Endometrial microvascular endothelial cells (primary cell): ENCODE measurements around the gene ZNF189. TPM values are rescaled to one million over a fixed set of nuclear protein-coding genes. Genes with fewer than 3 reads are reported as not detected.

Source experiments
- in situ Hi-C: cut with HindIII; loops from 2 replicates; pipeline ENCODE4 v1.10.0; 2017; ENCODE audit warnings: low sequenced_read_pairs, low pct_unique_long_range_greater_than_20kb; ENCODE audit errors: inconsistent ontology term
- total RNA-seq: library from RNA; depleted of rRNA; stranded (reverse); fragments of >200 nt; gene quantifications from one replicate; pipeline ENCODE4 v1.2.3, GENCODE V29; 2015; ENCODE audit errors: inconsistent ontology term

ZNF189 gene
- total RNA-seq = 8.3 TPM

GRCh38 chr9:101398068-101398929 lies at the start of gene ZNF189, which contains the start of gene MRPL50:
Gene ZNF189 (plus strand): TSS chr9:101398851. CDS start chr9:101399157, 306 bp downstream.
Gene MRPL50 (minus strand): TSS chr9:101398618. CDS start chr9:101398592, 26 bp downstream.
- in situ Hi-C loops = no loop called here

GRCh38 chr9:101350285-101350684 lies 48.4 kb upstream of the ZNF189 start:
- in situ Hi-C loops = no loop called here

GRCh38 chr9:101352892-101353463 lies 45.7 kb upstream of the ZNF189 start:
- in situ Hi-C loops = no loop called here

- in situ Hi-C loops = no loop called here
Measured at GRCh38 chr9:101353683-101354082, 45.0 kb upstream of the ZNF189 start.

GRCh38 chr9:101354143-101354764 lies 44.4 kb upstream of the ZNF189 start:
- in situ Hi-C loops = no loop called here

GRCh38 chr9:101354765-101355708 lies 43.6 kb upstream of the ZNF189 start:
- in situ Hi-C loops = no loop called here

- in situ Hi-C loops = no loop called here
Measured at GRCh38 chr9:101356619-101357018, 42.0 kb upstream of the ZNF189 start.

- in situ Hi-C loops = no loop called here
Measured at GRCh38 chr9:101359679-101360078, 39.0 kb upstream of the ZNF189 start.

GRCh38 chr9:101360647-101361046 lies 38.0 kb upstream of the ZNF189 start:
- in situ Hi-C loops = no loop called here

GRCh38 chr9:101362450-101362849 lies 36.2 kb upstream of the ZNF189 start:
- in situ Hi-C loops = no loop called here

GRCh38 chr9:101365181-101365580 lies 33.5 kb upstream of the ZNF189 start:
- in situ Hi-C loops = no loop called here

- in situ Hi-C loops = no loop called here
Measured at GRCh38 chr9:101366038-101366756, 32.5 kb upstream of the ZNF189 start.

GRCh38 chr9:101367323-101367722 lies 31.3 kb upstream of the ZNF189 start:
- in situ Hi-C loops = no loop called here

GRCh38 chr9:101369286-101369685 lies 29.4 kb upstream of the ZNF189 start:
- in situ Hi-C loops = no loop called here

- in situ Hi-C loops = no loop called here
Measured at GRCh38 chr9:101369884-101370531, 28.6 kb upstream of the ZNF189 start.

- in situ Hi-C loops = no loop called here
Measured at GRCh38 chr9:101371813-101372212, 26.8 kb upstream of the ZNF189 start.

GRCh38 chr9:101372327-101373118 lies 26.1 kb upstream of the ZNF189 start:
- in situ Hi-C loops = no loop called here
